Activated CD8-positive, alpha-beta memory T cell treated with anti-CD3 and anti-CD28 coated beads, Interleukin-2, amount 50 U/mL, for 1 hour (primary cell): ENCODE data around the gene AOX1.
A peak's percentile ranks its signal among the peaks of the same experiment; 100 is the strongest.
"Not testable (repeated sequence)": the region's sequence is repeated elsewhere in the genome, so short reads cannot be mapped to it uniquely, and the experiment has no call there.

Experiments used
- DNase-seq: peaks from one replicate; pipeline ENCODE4 v3.0.0-alpha.2; 2020; ENCODE audit errors: extremely low read depth

Gene AOX1

DNA sequence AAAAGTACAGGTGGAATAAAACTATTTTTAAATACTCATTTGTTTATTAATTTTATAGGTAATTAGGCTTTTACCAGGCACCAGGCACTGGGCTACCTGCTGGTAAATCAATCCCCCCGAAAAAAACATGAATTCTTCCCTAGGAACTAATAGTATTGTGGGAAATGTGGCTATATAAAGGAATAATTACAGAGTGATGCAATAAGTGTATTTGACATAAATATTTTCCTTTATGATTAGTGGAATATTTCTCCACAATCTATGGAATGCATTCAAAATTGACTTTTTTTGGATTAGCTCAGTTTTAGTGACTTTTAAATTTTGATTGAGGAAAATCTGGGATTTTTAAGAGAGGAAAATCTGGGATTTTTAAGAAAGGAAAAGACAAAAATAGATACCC lies 116.2 kb downstream of the AOX1 start:
- DNase-seq, result no peak

DNA sequence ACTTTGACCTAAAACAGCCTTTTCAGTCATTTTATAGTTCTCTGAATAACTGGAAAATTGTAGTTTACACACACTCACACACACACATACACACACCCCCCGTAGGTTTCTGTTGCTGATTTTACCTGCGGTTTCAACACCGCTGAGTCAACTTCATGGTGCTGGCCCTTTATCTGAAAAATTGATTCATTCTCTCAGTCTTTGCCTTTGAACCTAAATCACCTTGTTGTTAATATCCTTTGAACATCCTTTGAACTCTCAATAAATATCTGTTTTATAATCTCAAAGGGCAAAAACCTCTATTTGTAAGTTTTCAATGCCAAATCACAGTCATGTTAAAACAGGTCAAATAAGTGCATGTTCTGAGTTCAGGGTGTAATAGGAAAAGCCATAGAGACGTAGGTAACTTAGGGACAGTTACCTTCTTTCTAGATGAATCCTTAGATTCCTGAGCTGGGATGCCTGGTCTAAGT lies 116.9 kb downstream of the AOX1 start:
- DNase-seq, result no peak

GRCh38 chr2:200703127-200703925 lies 117.5 kb downstream of the AOX1 start:
- DNase-seq, result no peak

- no peak for DNase-seq
Observed at GRCh38 chr2:200703926-200704637, 118.3 kb downstream of the AOX1 start.

DNA sequence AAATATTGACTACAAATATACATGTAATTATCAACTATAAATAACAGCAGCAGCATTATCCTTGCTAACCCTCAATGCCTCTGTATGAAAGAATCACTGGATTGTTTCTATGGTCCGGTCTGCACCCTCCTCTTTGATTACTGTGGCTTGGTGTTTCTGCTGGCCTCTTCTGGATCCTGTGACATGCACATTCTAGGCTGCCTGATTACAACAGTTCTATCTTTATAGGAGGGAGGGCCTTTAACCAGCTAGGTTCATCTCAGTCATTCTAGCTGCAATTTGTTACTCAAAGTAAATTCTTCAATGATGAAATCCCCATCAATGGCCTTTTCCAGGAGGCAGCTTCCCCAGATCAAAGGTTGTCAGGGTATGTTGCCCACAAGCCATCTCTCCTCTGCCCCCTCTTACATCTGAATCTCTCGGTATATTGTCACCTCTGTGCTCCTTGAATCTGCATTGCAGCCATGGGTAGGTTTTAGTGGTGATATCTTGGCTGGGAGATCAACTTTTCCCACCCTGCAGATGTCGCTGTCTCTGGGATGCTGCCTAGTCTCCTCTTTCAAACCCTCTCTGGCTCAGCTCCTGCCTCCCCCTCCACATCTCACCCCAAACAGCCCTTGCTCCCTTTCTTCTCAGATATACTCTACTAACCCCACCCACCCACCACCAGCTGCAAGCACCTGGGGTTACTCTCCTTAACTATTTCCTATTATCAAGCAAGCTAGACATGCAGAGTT lies 119.7 kb downstream of the AOX1 start:
- DNase-seq, result no peak

DNA sequence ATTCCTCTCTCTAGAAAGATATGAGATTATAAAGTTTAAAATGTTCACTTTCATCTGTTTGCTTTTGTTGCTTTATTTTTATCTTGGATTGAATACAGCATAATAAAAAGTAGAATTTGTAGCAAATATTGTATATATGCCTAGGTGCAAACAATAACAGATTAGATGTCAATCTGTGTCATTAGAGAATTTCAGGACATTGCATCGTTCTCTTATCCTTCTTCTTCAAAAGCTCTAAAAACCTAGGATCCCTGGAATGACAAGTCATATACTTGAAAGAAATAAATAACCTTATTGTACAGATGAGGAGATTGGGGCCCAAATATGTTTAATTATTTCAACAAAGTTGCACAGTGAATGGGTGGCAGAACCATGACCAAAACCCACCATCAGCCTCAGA lies 123.1 kb downstream of the AOX1 start:
- no peak for DNase-seq

DNA sequence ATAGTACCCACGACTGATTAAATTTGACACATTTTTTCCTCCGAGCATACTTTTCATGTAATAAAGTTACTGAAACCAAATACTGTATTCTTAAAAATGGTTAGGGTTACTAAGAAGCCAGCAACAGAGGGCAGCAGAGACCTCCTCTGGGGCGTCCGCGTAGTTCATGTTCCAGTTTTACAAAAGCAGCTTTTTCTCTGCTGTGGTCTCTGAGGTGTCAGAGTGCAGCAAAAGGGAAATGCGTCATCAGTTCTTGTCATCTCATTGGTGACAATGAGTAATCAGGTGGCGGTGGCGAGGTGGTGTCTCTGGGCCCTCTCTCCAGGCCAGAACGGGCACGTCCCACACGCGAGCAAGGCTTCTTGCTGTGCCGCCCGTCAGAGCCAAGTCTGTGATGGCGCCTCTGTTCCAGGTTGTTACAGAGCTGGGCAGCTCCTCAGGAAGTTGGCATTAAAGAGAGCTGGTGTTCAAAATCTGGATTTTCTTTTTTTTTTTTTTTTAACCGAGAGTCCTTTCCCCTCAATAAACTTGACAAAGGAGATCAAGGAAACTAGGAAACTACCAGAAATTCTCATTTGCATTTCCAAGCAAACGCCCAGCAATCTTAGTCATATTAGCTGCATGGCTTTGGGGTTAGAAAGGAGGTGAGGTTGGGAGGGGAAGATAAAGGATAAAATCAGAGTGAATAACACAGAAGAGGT lies 127.3 kb downstream of the AOX1 start:
- DNase-seq, result peak; percentile 95

GRCh38 chr2:200713704-200714064 lies 127.9 kb downstream of the AOX1 start:
- DNase-seq, result no peak

GRCh38 chr2:200715014-200715413 lies 129.2 kb downstream of the AOX1 start:
- not testable (repeated sequence) for DNase-seq

DNA sequence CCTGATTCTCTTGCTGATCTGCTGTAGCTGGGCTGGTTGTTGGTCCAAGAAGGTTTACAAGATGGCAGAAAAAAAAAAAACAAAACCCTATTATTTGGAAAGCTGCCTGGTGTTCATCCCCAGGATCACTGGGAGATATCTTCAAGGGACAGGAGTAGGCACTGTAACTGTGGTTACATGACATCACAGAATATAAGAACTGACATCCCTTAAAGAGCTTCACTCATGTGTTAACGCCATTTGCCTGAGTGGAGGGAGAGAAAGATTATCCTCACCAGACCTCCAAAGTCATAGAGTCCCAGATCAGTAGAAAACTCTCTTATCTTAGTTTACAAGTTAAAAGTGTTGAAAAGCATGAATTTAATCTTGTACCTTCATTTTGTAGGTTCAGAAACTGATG lies 130.6 kb downstream of the AOX1 start:
- no peak for DNase-seq
